HepG2 (cell line): ENCODE results near the gene KCNIP4. TPM values are rescaled to one million over a fixed set of nuclear protein-coding genes. Genes with fewer than 3 reads are reported as not detected.

ENCODE experiments used
- HMGA1 ChIP-seq: sonication (generic); formaldehyde crosslinking; conservative IDR thresholded peaks from 2 replicates; pipeline ENCODE4 v1.4.0; 2020; ENCODE audit warnings: missing genetic modification reagents
- KDM6A ChIP-seq: IDR thresholded peaks from 2 replicates; pipeline ENCODE4 v1.6.1; 2016; ENCODE audit warnings: low read depth
- MAFK ChIP-seq, 2 experiments: IDR thresholded peaks in 1 of 2; conservative IDR thresholded peaks in 1 of 2; 2 replicates each; pipeline ENCODE4 v1.6.1; 2011; ENCODE audit warnings: improper control_type of control experiment in 2 of 2, low read length in 2 of 2
- MIXL1 ChIP-seq: IDR thresholded peaks from 2 replicates; pipeline ENCODE4 v1.6.1; 2016
- NR3C1 ChIP-seq: sonication (generic); formaldehyde crosslinking; IDR thresholded peaks from 2 replicates; pipeline ENCODE4 v1.4.0; 2020; ENCODE audit warnings: missing genetic modification reagents
- SOX13 ChIP-seq, 3 experiments: fragments of 450-650 bp in 1 of 3; sonication (generic) in 1 of 3; formaldehyde crosslinking in 1 of 3; IDR thresholded peaks in 2 of 3; conservative IDR thresholded peaks in 1 of 3; 2 replicates each; pipeline versions ENCODE4 v1.5.0 to v1.6.1; 2016 to 2020; ENCODE audit warnings: antibody characterized with exemption in 1 of 3, mild to moderate bottlenecking in 1 of 3, missing compliant biosample characterization in 1 of 3, missing genetic modification reagents in 1 of 3, moderate library complexity in 1 of 3
- SUZ12 ChIP-seq: fragments of 150-350 bp; IDR thresholded peaks from 2 replicates; pipeline ENCODE4 v1.6.1; 2014; ENCODE audit warnings: low read depth, low read length
- ZNF160 ChIP-seq: sonication (generic); formaldehyde crosslinking; IDR thresholded peaks from 2 replicates; pipeline ENCODE4 v1.8.0; 2022; ENCODE audit warnings: mild to moderate bottlenecking, inconsistent platforms, missing genetic modification reagents
- ZNF441 ChIP-seq: sonication (generic); formaldehyde crosslinking; IDR thresholded peaks from 2 replicates; pipeline ENCODE4 v1.7.0; 2021; ENCODE audit warnings: missing genetic modification reagents, borderline replicate concordance
- ZNF766 ChIP-seq: sonication (generic); formaldehyde crosslinking; IDR thresholded peaks from 2 replicates; pipeline ENCODE4 v1.5.0; 2020; ENCODE audit warnings: missing genetic modification reagents, borderline replicate concordance
- polyA plus RNA-seq, 8 experiments: library from polyadenylated mRNA; depleted of rRNA in 3 of 8; stranded (reverse) in 7 of 8; unstranded in 1 of 8; fragments of >200 nt; fragmentation: Illumina TruSeq in 4 of 8; extraction: Trizol in 4 of 8; gene quantifications; 2 replicates each; pipeline versions ENCODE4 v1.2.1 to v1.2.3, GENCODE V29; 2011 to 2016; ENCODE audit warnings: low read depth in 4 of 8, missing spikeins in 1 of 8, mixed read lengths in 1 of 8; ENCODE audit not compliant: insufficient read depth in 1 of 8
- total RNA-seq, 5 experiments: library from RNA; depleted of rRNA; stranded (reverse); fragments of >200 nt; fragmentation: Illumina TruSeq; extraction: Trizol; gene quantifications; 2 replicates each; pipeline ENCODE4 v1.2.3, GENCODE V29; 2016; ENCODE audit warnings: low read depth in 1 of 5
- TF ChIP-seq, protein P1 (sequence below): IDR thresholded peaks from 2 replicates; pipeline ENCODE4 v1.6.1; 2016; ENCODE audit warnings: low read depth
- TF ChIP-seq, protein P2 (sequence below): IDR thresholded peaks from 2 replicates; pipeline ENCODE4 v1.4.0; 2020; ENCODE audit warnings: mild to moderate bottlenecking, missing genetic modification reagents
- TF ChIP-seq, protein P3 (sequence below): sonication (generic); formaldehyde crosslinking; IDR thresholded peaks from 2 replicates; pipeline ENCODE4 v1.4.0; 2020; ENCODE audit warnings: mild to moderate bottlenecking, missing genetic modification reagents, borderline replicate concordance
- TF ChIP-seq, protein P4 (sequence below): sonication (generic); formaldehyde crosslinking; conservative IDR thresholded peaks from 2 replicates; pipeline ENCODE4 v1.4.0; 2020; ENCODE audit warnings: mild to moderate bottlenecking, missing genetic modification reagents, moderate library complexity

Gene KCNIP4
- total and polyA plus RNA-seq, 2 of the 13 experiments (the other 11 are each of a cell fraction or from before 2014, with no cell fraction given) = 0.09 TPM; not detected in 1

DNA sequence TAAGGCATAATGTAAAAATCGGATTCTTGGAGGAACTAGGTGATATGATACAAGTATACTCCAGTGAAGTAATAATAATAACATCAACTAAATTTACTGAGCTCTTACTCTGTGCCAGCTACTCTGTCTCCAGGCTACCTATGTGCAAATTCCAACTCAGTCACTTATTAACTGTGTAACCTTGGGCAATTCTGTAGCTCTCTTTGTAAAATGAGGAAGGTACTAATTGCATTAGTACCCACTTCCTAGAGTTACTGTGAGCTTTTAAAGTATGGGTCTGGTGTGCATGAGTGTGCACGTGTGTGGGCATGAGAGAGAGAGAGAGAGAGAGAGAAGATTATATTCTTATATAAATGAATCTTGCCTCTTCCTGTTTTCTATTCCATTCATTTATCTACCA, 169.9 kb downstream of the KCNIP4 start (continued):
- TF ChIP-seq, protein P1, sequence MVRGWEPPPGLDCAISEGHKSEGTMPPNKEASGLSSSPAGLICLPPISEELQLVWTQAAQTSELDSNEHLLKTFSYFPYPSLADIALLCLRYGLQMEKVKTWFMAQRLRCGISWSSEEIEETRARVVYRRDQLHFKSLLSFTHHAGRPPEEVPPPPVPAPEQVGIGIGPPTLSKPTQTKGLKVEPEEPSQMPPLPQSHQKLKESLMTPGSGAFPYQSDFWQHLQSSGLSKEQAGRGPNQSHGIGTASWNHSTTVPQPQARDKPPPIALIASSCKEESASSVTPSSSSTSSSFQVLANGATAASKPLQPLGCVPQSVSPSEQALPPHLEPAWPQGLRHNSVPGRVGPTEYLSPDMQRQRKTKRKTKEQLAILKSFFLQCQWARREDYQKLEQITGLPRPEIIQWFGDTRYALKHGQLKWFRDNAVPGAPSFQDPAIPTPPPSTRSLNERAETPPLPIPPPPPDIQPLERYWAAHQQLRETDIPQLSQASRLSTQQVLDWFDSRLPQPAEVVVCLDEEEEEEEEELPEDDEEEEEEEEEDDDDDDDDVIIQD = peak; percentile 14; the same call in 1 of the 2 replicates
- TF ChIP-seq, protein P2, sequence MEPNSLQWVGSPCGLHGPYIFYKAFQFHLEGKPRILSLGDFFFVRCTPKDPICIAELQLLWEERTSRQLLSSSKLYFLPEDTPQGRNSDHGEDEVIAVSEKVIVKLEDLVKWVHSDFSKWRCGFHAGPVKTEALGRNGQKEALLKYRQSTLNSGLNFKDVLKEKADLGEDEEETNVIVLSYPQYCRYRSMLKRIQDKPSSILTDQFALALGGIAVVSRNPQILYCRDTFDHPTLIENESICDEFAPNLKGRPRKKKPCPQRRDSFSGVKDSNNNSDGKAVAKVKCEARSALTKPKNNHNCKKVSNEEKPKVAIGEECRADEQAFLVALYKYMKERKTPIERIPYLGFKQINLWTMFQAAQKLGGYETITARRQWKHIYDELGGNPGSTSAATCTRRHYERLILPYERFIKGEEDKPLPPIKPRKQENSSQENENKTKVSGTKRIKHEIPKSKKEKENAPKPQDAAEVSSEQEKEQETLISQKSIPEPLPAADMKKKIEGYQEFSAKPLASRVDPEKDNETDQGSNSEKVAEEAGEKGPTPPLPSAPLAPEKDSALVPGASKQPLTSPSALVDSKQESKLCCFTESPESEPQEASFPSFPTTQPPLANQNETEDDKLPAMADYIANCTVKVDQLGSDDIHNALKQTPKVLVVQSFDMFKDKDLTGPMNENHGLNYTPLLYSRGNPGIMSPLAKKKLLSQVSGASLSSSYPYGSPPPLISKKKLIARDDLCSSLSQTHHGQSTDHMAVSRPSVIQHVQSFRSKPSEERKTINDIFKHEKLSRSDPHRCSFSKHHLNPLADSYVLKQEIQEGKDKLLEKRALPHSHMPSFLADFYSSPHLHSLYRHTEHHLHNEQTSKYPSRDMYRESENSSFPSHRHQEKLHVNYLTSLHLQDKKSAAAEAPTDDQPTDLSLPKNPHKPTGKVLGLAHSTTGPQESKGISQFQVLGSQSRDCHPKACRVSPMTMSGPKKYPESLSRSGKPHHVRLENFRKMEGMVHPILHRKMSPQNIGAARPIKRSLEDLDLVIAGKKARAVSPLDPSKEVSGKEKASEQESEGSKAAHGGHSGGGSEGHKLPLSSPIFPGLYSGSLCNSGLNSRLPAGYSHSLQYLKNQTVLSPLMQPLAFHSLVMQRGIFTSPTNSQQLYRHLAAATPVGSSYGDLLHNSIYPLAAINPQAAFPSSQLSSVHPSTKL (CRISPR knock-in tag) = peak; percentile 43; the same call in 1 of the 2 replicates
- TF ChIP-seq MIXL1 (CRISPR knock-in tag) (peak; percentile 92), MAFK (conservative IDR thresholded peaks at IDR 0.05 in 1 of 2, IDR thresholded peaks at IDR 0.05 in 1 of 2; ENCODE audit: low read length in 2 of 2) (no peak), ZNF160 (CRISPR knock-in tag) (no peak), SUZ12 (no peak), KDM6A (CRISPR knock-in tag) (no peak), NR3C1 (CRISPR knock-in tag) (no peak), HMGA1 (CRISPR knock-in tag) (no peak), SOX13 (IDR thresholded peaks at IDR 0.05) (no peak), SOX13 (CRISPR knock-in tag; conservative IDR thresholded peaks at IDR 0.05 in 1 of 2, IDR thresholded peaks at IDR 0.05 in 1 of 2) (peak in 1 of 2 experiments; percentile 34; a peak in 1 of 4 replicates), ZNF766 (CRISPR knock-in tag) (no peak), ZNF441 (CRISPR knock-in tag) (no peak)
- TF ChIP-seq, protein P3, sequence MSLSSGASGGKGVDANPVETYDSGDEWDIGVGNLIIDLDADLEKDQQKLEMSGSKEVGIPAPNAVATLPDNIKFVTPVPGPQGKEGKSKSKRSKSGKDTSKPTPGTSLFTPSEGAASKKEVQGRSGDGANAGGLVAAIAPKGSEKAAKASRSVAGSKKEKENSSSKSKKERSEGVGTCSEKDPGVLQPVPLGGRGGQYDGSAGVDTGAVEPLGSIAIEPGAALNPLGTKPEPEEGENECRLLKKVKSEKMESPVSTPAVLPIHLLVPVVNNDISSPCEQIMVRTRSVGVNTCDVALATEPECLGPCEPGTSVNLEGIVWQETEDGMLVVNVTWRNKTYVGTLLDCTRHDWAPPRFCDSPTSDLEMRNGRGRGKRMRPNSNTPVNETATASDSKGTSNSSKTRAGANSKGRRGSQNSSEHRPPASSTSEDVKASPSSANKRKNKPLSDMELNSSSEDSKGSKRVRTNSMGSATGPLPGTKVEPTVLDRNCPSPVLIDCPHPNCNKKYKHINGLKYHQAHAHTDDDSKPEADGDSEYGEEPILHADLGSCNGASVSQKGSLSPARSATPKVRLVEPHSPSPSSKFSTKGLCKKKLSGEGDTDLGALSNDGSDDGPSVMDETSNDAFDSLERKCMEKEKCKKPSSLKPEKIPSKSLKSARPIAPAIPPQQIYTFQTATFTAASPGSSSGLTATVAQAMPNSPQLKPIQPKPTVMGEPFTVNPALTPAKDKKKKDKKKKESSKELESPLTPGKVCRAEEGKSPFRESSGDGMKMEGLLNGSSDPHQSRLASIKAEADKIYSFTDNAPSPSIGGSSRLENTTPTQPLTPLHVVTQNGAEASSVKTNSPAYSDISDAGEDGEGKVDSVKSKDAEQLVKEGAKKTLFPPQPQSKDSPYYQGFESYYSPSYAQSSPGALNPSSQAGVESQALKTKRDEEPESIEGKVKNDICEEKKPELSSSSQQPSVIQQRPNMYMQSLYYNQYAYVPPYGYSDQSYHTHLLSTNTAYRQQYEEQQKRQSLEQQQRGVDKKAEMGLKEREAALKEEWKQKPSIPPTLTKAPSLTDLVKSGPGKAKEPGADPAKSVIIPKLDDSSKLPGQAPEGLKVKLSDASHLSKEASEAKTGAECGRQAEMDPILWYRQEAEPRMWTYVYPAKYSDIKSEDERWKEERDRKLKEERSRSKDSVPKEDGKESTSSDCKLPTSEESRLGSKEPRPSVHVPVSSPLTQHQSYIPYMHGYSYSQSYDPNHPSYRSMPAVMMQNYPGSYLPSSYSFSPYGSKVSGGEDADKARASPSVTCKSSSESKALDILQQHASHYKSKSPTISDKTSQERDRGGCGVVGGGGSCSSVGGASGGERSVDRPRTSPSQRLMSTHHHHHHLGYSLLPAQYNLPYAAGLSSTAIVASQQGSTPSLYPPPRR (CRISPR knock-in tag) = no peak
- TF ChIP-seq, protein P4, sequence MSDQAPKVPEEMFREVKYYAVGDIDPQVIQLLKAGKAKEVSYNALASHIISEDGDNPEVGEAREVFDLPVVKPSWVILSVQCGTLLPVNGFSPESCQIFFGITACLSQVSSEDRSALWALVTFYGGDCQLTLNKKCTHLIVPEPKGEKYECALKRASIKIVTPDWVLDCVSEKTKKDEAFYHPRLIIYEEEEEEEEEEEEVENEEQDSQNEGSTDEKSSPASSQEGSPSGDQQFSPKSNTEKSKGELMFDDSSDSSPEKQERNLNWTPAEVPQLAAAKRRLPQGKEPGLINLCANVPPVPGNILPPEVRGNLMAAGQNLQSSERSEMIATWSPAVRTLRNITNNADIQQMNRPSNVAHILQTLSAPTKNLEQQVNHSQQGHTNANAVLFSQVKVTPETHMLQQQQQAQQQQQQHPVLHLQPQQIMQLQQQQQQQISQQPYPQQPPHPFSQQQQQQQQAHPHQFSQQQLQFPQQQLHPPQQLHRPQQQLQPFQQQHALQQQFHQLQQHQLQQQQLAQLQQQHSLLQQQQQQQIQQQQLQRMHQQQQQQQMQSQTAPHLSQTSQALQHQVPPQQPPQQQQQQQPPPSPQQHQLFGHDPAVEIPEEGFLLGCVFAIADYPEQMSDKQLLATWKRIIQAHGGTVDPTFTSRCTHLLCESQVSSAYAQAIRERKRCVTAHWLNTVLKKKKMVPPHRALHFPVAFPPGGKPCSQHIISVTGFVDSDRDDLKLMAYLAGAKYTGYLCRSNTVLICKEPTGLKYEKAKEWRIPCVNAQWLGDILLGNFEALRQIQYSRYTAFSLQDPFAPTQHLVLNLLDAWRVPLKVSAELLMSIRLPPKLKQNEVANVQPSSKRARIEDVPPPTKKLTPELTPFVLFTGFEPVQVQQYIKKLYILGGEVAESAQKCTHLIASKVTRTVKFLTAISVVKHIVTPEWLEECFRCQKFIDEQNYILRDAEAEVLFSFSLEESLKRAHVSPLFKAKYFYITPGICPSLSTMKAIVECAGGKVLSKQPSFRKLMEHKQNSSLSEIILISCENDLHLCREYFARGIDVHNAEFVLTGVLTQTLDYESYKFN (CRISPR knock-in tag) = peak; percentile 61
